ENCODE data around the gene TMPRSS13.
A peak's percentile ranks its signal among the peaks of the same experiment; 100 is the strongest.

Gene TMPRSS13

GRCh38 chr11:117873828-117874125 is 55.4 kb downstream of the TMPRSS13 start:
- H3K9me3 ChIP-seq (ENCODE audit: insufficient read depth, low read length, severe bottlenecking) = no peaks in the 10 kb centered on the region
- no peak overlapping the region for H2AFZ ChIP-seq (ENCODE audit: low read depth, low read length)
- TF ChIP-seq EZH2 (IDR thresholded peaks at IDR 0.05; ENCODE audit: borderline replicate concordance, low read depth, low read length, severe bottlenecking) = no peak
- TF ChIP-seq CTCF (IDR thresholded peaks at IDR 0.05; ENCODE audit: borderline replicate concordance, extremely low read depth, low read length, poor library complexity, severe bottlenecking) = no peak
- DNase-seq (no peak), ATAC-seq (ENCODE audit: insufficient read depth, low read depth) (no peak)
- H3K4me2 ChIP-seq (ENCODE audit: insufficient read depth, low read length) = peak overlapping the region; percentile 90; the same call in 1 of the 2 replicates
- H3K27me3 ChIP-seq (ENCODE audit: insufficient read depth, low read length, poor library complexity) = no peaks in the 10 kb centered on the region
- H3K36me3 ChIP-seq (ENCODE audit: insufficient read depth, low read length) = peaks cover 15% of the 10 kb centered on the region
- no peak overlapping the region; the same call in 1 of the 2 replicates for H3K9ac ChIP-seq (ENCODE audit: low read depth, low read length)
- H3K79me2 ChIP-seq (ENCODE audit: insufficient read depth, low read length) = peaks cover 76% of the 10 kb centered on the region
- peaks cover 64% of the 10 kb centered on the region for H4K20me1 ChIP-seq (ENCODE audit: insufficient read depth, low read length)
- H3K4me3 ChIP-seq (ENCODE audit: low read depth in 1 of 2, low read length in 2 of 2) = no peak overlapping the region
- H3K4me1 ChIP-seq (ENCODE audit: insufficient read depth, low read length) = peaks cover 61% of the 10 kb centered on the region
- H3K27ac ChIP-seq (ENCODE audit: low read length) = peak overlapping the region; percentile 70

- Histone ChIP-seq H3K4me3 (ENCODE audit: low read depth in 1 of 2, low read length in 2 of 2) (no peak overlapping the region), H3K27ac (ENCODE audit: low read length) (peak overlapping the region; percentile 37), H3K4me2 (ENCODE audit: insufficient read depth, low read length) (peak overlapping the region; percentile 21), H3K27me3 (ENCODE audit: insufficient read depth, low read length, poor library complexity) (no peaks in the 10 kb centered on the region), H3K4me1 (ENCODE audit: insufficient read depth, low read length) (peaks cover 61% of the 10 kb centered on the region), H3K36me3 (ENCODE audit: insufficient read depth, low read length) (peaks cover 15% of the 10 kb centered on the region), H3K79me2 (ENCODE audit: insufficient read depth, low read length) (peaks cover 81% of the 10 kb centered on the region), H4K20me1 (ENCODE audit: insufficient read depth, low read length) (peaks cover 68% of the 10 kb centered on the region), H3K9ac (ENCODE audit: low read depth, low read length) (no peak overlapping the region; the same call in 1 of the 2 replicates), H3K9me3 (ENCODE audit: insufficient read depth, low read length, severe bottlenecking) (no peaks in the 10 kb centered on the region), H2AFZ (ENCODE audit: low read depth, low read length) (no peak overlapping the region)
- peak; percentile 47 for ATAC-seq (ENCODE audit: insufficient read depth, low read depth)
- no peak for TF ChIP-seq CTCF (IDR thresholded peaks at IDR 0.05; ENCODE audit: borderline replicate concordance, extremely low read depth, low read length, poor library complexity, severe bottlenecking)
- no peak for TF ChIP-seq EZH2 (IDR thresholded peaks at IDR 0.05; ENCODE audit: borderline replicate concordance, low read depth, low read length, severe bottlenecking)
- DNase-seq = peak; percentile 43
Observed at GRCh38 chr11:117872975-117873827, 56.0 kb downstream of the TMPRSS13 start.

- Histone ChIP-seq H3K27ac (ENCODE audit: low read length) (no peak overlapping the region), H3K27me3 (ENCODE audit: insufficient read depth, low read length, poor library complexity) (no peaks in the 10 kb centered on the region), H2AFZ (ENCODE audit: low read depth, low read length) (no peak overlapping the region), H3K9ac (ENCODE audit: low read depth, low read length) (no peak overlapping the region), H3K79me2 (ENCODE audit: insufficient read depth, low read length) (peaks cover 88% of the 10 kb centered on the region), H4K20me1 (ENCODE audit: insufficient read depth, low read length) (peaks cover 75% of the 10 kb centered on the region), H3K9me3 (ENCODE audit: insufficient read depth, low read length, severe bottlenecking) (no peaks in the 10 kb centered on the region), H3K36me3 (ENCODE audit: insufficient read depth, low read length) (peaks cover 20% of the 10 kb centered on the region), H3K4me1 (ENCODE audit: insufficient read depth, low read length) (peaks cover 61% of the 10 kb centered on the region), H3K4me2 (ENCODE audit: insufficient read depth, low read length) (no peak overlapping the region; the same call in 1 of the 2 replicates), H3K4me3 (ENCODE audit: low read depth in 1 of 2, low read length in 2 of 2) (no peak overlapping the region)
- DNase-seq (no peak), ATAC-seq (ENCODE audit: insufficient read depth, low read depth) (no peak)
- TF ChIP-seq EZH2 (IDR thresholded peaks at IDR 0.05; ENCODE audit: borderline replicate concordance, low read depth, low read length, severe bottlenecking) = no peak
- no peak for TF ChIP-seq CTCF (IDR thresholded peaks at IDR 0.05; ENCODE audit: borderline replicate concordance, extremely low read depth, low read length, poor library complexity, severe bottlenecking)
Observed at GRCh38 chr11:117872420-117872961, 56.7 kb downstream of the TMPRSS13 start.
